IMR-90 (cell line): Measurements from ENCODE around the gene SLC26A5.

Source experiments
- BHLHE40 ChIP-seq: fragments of 150-350 bp; IDR thresholded peaks from 2 replicates; pipeline ENCODE4 v1.6.1; 2016; ENCODE audit warnings: mild to moderate bottlenecking, low read depth, low read length
- CEBPB ChIP-seq: IDR thresholded peaks from 2 replicates; pipeline ENCODE4 v1.6.1; 2012; ENCODE audit warnings: low read depth, low read length, improper control_type of control experiment
- CHD1 ChIP-seq: IDR thresholded peaks from 2 replicates; pipeline ENCODE4 v1.6.1; 2012; ENCODE audit warnings: low read depth, low read length, improper control_type of control experiment
- FOS ChIP-seq: fragments of 150-350 bp; IDR thresholded peaks from 2 replicates; pipeline ENCODE4 v1.6.1; 2016; ENCODE audit warnings: low read depth, low read length
- MAFK ChIP-seq: IDR thresholded peaks from 2 replicates; pipeline ENCODE4 v1.6.1; 2012; ENCODE audit warnings: low read depth, low read length, improper control_type of control experiment
- MAZ ChIP-seq: IDR thresholded peaks from 2 replicates; pipeline ENCODE4 v1.6.1; 2012; ENCODE audit warnings: low read depth, mild to moderate bottlenecking, low read length, improper control_type of control experiment, moderate library complexity, borderline replicate concordance
- MXI1 ChIP-seq: IDR thresholded peaks from 2 replicates; pipeline ENCODE4 v1.6.1; 2012; ENCODE audit warnings: low read depth, mild to moderate bottlenecking, low read length, moderate library complexity, borderline replicate concordance
- POLR2A ChIP-seq: IDR thresholded peaks from 2 replicates; pipeline ENCODE4 v1.6.1; 2012; ENCODE audit warnings: mild to moderate bottlenecking, low read depth, low read length
- RAD21 ChIP-seq: IDR thresholded peaks from 2 replicates; pipeline ENCODE4 v1.6.1; 2012; ENCODE audit warnings: low read length, improper control_type of control experiment
- RCOR1 ChIP-seq: IDR thresholded peaks from 2 replicates; pipeline ENCODE4 v1.6.1; 2012; ENCODE audit warnings: mild to moderate bottlenecking, low read length, improper control_type of control experiment; ENCODE audit not compliant: insufficient replicate concordance
- TF ChIP-seq, protein P1 (sequence below): conservative IDR thresholded peaks from 2 replicates; pipeline ENCODE4 v1.5.1; 2012; ENCODE audit warnings: mild to moderate bottlenecking, low read depth, low read length, improper control_type of control experiment
- TF ChIP-seq, protein P2 (sequence below): fragments of 150-350 bp; IDR thresholded peaks from 2 replicates; pipeline ENCODE4 v1.6.1; 2016; ENCODE audit warnings: low read depth, mild to moderate bottlenecking, low read length, moderate library complexity, borderline replicate concordance
- TF ChIP-seq, protein P3 (sequence below): fragments of 150-350 bp; IDR thresholded peaks from 2 replicates; pipeline ENCODE4 v1.6.1; 2017; ENCODE audit warnings: mild to moderate bottlenecking, antibody characterized with exemption, low read length, low read depth

DNA sequence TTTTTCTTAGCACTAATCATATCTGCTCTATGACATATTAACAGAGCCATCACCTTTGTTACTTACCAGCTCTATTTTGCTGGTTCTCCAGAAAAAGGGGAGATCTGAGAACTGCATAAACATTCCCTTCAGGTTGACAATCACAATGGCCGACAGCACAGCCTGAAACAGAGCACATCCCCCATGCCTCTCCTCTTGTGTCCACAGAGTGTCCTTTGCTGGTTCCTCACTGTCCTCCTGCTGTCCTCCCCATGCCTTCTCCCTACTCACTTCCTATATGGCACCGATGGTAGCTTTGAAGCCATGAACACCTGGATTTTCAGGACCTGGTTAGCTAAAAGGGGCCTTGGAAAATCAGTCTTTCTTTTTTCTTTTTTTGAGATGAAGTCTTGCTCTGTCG is 56.7 kb downstream of the SLC26A5 start:
- TF ChIP-seq MAZ (no peak), POLR2A (no peak), RAD21 (no peak), RCOR1 (no peak), MXI1 (no peak), BHLHE40 (no peak), MAFK (no peak), FOS (no peak), CHD1 (no peak), CEBPB (no peak)
- TF ChIP-seq, protein P1, sequence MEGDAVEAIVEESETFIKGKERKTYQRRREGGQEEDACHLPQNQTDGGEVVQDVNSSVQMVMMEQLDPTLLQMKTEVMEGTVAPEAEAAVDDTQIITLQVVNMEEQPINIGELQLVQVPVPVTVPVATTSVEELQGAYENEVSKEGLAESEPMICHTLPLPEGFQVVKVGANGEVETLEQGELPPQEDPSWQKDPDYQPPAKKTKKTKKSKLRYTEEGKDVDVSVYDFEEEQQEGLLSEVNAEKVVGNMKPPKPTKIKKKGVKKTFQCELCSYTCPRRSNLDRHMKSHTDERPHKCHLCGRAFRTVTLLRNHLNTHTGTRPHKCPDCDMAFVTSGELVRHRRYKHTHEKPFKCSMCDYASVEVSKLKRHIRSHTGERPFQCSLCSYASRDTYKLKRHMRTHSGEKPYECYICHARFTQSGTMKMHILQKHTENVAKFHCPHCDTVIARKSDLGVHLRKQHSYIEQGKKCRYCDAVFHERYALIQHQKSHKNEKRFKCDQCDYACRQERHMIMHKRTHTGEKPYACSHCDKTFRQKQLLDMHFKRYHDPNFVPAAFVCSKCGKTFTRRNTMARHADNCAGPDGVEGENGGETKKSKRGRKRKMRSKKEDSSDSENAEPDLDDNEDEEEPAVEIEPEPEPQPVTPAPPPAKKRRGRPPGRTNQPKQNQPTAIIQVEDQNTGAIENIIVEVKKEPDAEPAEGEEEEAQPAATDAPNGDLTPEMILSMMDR, result no peak
- TF ChIP-seq, protein P2, sequence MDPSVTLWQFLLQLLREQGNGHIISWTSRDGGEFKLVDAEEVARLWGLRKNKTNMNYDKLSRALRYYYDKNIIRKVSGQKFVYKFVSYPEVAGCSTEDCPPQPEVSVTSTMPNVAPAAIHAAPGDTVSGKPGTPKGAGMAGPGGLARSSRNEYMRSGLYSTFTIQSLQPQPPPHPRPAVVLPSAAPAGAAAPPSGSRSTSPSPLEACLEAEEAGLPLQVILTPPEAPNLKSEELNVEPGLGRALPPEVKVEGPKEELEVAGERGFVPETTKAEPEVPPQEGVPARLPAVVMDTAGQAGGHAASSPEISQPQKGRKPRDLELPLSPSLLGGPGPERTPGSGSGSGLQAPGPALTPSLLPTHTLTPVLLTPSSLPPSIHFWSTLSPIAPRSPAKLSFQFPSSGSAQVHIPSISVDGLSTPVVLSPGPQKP, result no peak
- TF ChIP-seq, protein P3, sequence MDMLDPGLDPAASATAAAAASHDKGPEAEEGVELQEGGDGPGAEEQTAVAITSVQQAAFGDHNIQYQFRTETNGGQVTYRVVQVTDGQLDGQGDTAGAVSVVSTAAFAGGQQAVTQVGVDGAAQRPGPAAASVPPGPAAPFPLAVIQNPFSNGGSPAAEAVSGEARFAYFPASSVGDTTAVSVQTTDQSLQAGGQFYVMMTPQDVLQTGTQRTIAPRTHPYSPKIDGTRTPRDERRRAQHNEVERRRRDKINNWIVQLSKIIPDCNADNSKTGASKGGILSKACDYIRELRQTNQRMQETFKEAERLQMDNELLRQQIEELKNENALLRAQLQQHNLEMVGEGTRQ, result no peak
